Measurements from ENCODE around the gene IL21R.

Gene IL21R

GRCh38 chr16:27486760-27487159, 84.8 kb downstream of the IL21R start:
- no peak for DNase-seq (ENCODE audit: low spot score)

DNA sequence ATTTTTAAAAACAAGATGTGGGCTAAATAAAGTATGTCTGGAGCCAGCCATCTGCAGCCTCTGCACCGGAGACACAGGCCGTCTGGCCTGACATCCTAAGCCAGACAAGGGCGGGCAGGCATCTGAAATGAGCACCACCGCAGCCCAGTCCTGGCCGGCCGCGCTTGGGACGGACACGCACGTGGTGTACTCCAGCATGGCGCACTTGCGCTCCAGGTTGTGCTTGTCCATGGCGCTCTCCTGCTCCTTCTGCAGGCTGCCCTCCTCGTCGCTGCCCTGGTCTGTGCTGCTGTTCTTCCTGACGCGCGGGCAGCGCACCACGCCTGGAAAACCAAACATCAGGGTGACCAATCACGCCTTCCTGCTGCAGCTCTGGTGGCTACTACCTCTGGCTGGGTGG, 87.4 kb downstream of the IL21R start:
- no peak for DNase-seq (ENCODE audit: low spot score)
- TF ChIP-seq, protein P1, sequence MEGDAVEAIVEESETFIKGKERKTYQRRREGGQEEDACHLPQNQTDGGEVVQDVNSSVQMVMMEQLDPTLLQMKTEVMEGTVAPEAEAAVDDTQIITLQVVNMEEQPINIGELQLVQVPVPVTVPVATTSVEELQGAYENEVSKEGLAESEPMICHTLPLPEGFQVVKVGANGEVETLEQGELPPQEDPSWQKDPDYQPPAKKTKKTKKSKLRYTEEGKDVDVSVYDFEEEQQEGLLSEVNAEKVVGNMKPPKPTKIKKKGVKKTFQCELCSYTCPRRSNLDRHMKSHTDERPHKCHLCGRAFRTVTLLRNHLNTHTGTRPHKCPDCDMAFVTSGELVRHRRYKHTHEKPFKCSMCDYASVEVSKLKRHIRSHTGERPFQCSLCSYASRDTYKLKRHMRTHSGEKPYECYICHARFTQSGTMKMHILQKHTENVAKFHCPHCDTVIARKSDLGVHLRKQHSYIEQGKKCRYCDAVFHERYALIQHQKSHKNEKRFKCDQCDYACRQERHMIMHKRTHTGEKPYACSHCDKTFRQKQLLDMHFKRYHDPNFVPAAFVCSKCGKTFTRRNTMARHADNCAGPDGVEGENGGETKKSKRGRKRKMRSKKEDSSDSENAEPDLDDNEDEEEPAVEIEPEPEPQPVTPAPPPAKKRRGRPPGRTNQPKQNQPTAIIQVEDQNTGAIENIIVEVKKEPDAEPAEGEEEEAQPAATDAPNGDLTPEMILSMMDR (IDR thresholded peaks at IDR 0.05; ENCODE audit: extremely low read depth, missing control alignments): no peak

More at GRCh38 chr16:27486760-27487159, 84.8 kb downstream of the IL21R start:
- TF ChIP-seq, protein P1 (IDR thresholded peaks at IDR 0.05; ENCODE audit: extremely low read depth, missing control alignments): no peak

- TF ChIP-seq, protein P1 (IDR thresholded peaks at IDR 0.05; ENCODE audit: extremely low read depth, missing control alignments): no peak
Observed at GRCh38 chr16:27489906-27490305, 87.9 kb downstream of the IL21R start.

GRCh38 chr16:27491894-27492587, 90.1 kb downstream of the IL21R start:
- TF ChIP-seq, protein P1 (IDR thresholded peaks at IDR 0.05; ENCODE audit: extremely low read depth, missing control alignments): no peak
- no peak for DNase-seq (ENCODE audit: low spot score)

More at GRCh38 chr16:27489906-27490305, 87.9 kb downstream of the IL21R start:
- DNase-seq (ENCODE audit: low spot score): no peak

- no peak for DNase-seq (ENCODE audit: low spot score)
- TF ChIP-seq, protein P1 (IDR thresholded peaks at IDR 0.05; ENCODE audit: extremely low read depth, missing control alignments): no peak
Observed at GRCh38 chr16:27492588-27492979, 90.6 kb downstream of the IL21R start.

GRCh38 chr16:27495191-27495590, 93.2 kb downstream of the IL21R start:
- TF ChIP-seq, protein P1 (IDR thresholded peaks at IDR 0.05; ENCODE audit: extremely low read depth, missing control alignments): no peak
- no peak for DNase-seq (ENCODE audit: low spot score)

DNA sequence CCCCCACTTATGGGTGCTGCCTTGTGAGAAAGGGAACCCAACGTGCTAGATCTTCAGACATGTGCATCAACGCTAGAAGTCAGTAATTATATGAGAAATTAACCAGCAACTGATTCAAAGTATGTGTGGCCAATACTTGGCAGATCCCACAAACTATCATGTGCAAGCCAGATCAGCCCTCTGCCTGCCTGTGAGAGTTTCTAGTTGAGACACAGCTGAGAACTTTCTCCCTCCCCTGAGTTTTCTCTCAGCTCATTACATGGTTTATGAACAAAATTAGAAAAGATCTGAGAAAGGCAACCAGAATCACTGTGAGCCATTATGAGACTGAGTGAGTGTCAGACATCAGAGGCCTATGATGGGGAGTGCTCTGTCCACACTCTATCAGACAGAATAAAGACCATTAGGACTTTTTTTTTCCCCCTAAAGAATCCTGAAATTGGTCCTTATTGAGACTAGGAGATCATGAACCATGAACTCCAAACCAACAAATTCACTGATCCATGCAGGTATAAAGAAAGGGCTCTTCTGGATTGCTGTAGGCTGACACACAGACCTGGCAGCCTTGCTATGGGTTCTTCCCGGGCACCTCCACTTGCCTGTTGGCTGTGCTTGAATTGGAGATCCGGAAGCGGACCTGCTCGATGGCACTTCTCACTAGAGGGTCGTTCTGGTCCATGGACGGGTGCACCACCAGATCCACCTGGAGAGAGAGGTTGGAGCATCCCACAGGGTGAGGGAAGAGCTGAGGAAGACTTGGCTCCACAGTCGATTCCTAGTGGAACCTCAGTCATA, 96.3 kb downstream of the IL21R start:
- DNase-seq (ENCODE audit: low spot score): no peak
- TF ChIP-seq, protein P1 (IDR thresholded peaks at IDR 0.05; ENCODE audit: extremely low read depth, missing control alignments): no peak
